Fibroblast of lung (primary cell): ENCODE data around the gene LRRC9. TPM values are rescaled to one million over a fixed set of nuclear protein-coding genes. Genes with fewer than 3 reads are reported as not detected.
"Not testable (repeated sequence)": the region's sequence is repeated elsewhere in the genome, so short reads cannot be mapped to it uniquely, and the experiment has no call there.

ENCODE experiments used
- DNase-seq, 2 donors: peaks; one replicate each; pipeline versions ENCODE4 v3.0.0 to v3.0.0-alpha.2; 2010; ENCODE audit warnings: low read depth in 2 of 2
- H2AFZ ChIP-seq: 2 replicates; pipeline ENCODE4 v1.5.1; 2012; ENCODE audit warnings: low read length, control low read depth, inconsistent platforms
- H3K27ac ChIP-seq: 2 replicates; pipeline ENCODE4 v1.5.1; 2011; ENCODE audit warnings: low read length, control low read depth; ENCODE audit not compliant: insufficient read depth
- H3K27me3 ChIP-seq: 2 replicates; pipeline ENCODE4 v1.5.1; 2011; ENCODE audit warnings: mild to moderate bottlenecking, low read length; ENCODE audit not compliant: control insufficient read depth, insufficient read depth
- H3K36me3 ChIP-seq: 2 replicates; pipeline ENCODE4 v1.5.1; 2011; ENCODE audit warnings: low read length; ENCODE audit not compliant: control insufficient read depth, insufficient read depth
- H3K4me1 ChIP-seq: 2 replicates; pipeline ENCODE4 v1.5.1; 2011; ENCODE audit warnings: low read length; ENCODE audit not compliant: control insufficient read depth, insufficient read depth; ENCODE audit errors: extremely low read depth
- H3K4me2 ChIP-seq: 2 replicates; pipeline ENCODE4 v1.5.1; 2011; ENCODE audit warnings: low read length, control low read depth; ENCODE audit not compliant: insufficient read depth; ENCODE audit errors: extremely low read depth
- H3K4me3 ChIP-seq, 4 experiments: fragments of 200-600 bp in 1 of 4; sonication (generic) in 1 of 4; replicated peaks in 1 of 4; 2 replicates each; pipeline ENCODE4 v1.5.1; 2011 to 2016; ENCODE audit warnings: low read length in 4 of 4, low read depth in 3 of 4, mild to moderate bottlenecking in 3 of 4, control low read depth in 2 of 4, inconsistent platforms in 1 of 4, mixed read lengths in 1 of 4; ENCODE audit not compliant: insufficient read depth in 1 of 4; ENCODE audit errors: control extremely low read depth in 1 of 4
- H3K79me2 ChIP-seq: 2 replicates; pipeline ENCODE4 v1.5.1; 2012; ENCODE audit warnings: mild to moderate bottlenecking, low read length, inconsistent platforms; ENCODE audit not compliant: control insufficient read depth, insufficient read depth
- H3K9ac ChIP-seq: 2 replicates; pipeline ENCODE4 v1.5.1; 2011; ENCODE audit warnings: mild to moderate bottlenecking, low read length, control low read depth; ENCODE audit not compliant: insufficient read depth
- H3K9me3 ChIP-seq: 2 replicates; pipeline ENCODE4 v1.5.1; 2012; ENCODE audit warnings: low read depth, low read length; ENCODE audit not compliant: control insufficient read depth, insufficient read depth
- H4K20me1 ChIP-seq: 2 replicates; pipeline ENCODE4 v1.5.1; 2011; ENCODE audit warnings: low read length; ENCODE audit not compliant: control insufficient read depth, insufficient read depth; ENCODE audit errors: extremely low read depth
- CTCF ChIP-seq, 2 donors: IDR thresholded peaks in 1 of 2; conservative IDR thresholded peaks in 1 of 2; 1 replicate in 1 of 2; 2 replicates in 1 of 2; pipeline ENCODE4 v1.5.1; 2011 to 2012; ENCODE audit warnings: low read length in 2 of 2, control low read depth in 1 of 2, inconsistent platforms in 1 of 2, low read depth in 1 of 2, mild to moderate bottlenecking in 1 of 2
- EZH2 ChIP-seq: IDR thresholded peaks from 2 replicates; pipeline ENCODE4 v1.5.1; 2012; ENCODE audit warnings: low read length, control low read depth, mild to moderate bottlenecking; ENCODE audit errors: missing control alignments
- polyA plus RNA-seq, 2 donors: library from polyadenylated mRNA; depleted of rRNA in 1 of 2; stranded (reverse) in 1 of 2; unstranded in 1 of 2; fragments of >200 nt; gene quantifications; 2 replicates each; pipeline ENCODE4 v1.2.1, GENCODE V29; 2011 to 2012; ENCODE audit warnings: missing spikeins in 1 of 2
- total RNA-seq: library from RNA; depleted of rRNA; stranded (reverse); fragments of >200 nt; gene quantifications from 2 replicates; pipeline ENCODE4 v1.2.1, GENCODE V29; 2014

The LRRC9 gene
- total and polyA plus RNA-seq, 2 donors (not counting 1 experiment from before 2014, with no cell fraction given): not detected

DNA sequence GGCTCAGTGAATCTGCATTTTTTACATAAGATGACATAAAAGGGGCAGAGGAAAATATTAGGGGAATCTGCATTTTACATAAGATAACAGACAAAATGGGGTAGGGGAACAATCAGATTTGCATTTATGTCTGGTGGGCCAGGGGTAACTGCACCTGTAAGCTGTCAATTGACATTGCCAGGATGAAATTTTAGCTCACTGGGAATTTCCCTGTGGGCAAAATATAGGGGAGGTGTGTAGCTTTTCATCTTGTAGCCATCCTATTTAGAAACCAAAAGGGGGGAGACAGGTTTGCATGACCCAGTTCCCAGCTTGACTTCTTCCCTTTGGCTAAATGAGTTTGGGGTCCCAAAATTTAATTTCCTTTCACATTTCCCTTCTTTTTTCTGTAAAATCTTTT is 175.3 kb downstream of the LRRC9 start:
- Histone ChIP-seq H4K20me1 (no peaks in the 10 kb centered on the region), H3K4me1 (peaks cover 12% of the 10 kb centered on the region), H2AFZ (no peak overlapping the region), H3K36me3 (no peaks in the 10 kb centered on the region), H3K9me3 (no peaks in the 10 kb centered on the region), H3K4me2 (peak overlapping the region; percentile 32), H3K27me3 (no peaks in the 10 kb centered on the region), H3K79me2 (peaks cover 79% of the 10 kb centered on the region), H3K9ac (no peak overlapping the region), H3K4me3 (peak overlapping the region in 3 of 4 experiments; percentile 4 to 72 (median 20)), H3K27ac (peak overlapping the region; percentile 67)
- TF ChIP-seq EZH2 (no peak), CTCF (conservative IDR thresholded peaks at IDR 0.05 in 1 of 2, IDR thresholded peaks at IDR 0.05 in 1 of 2; ENCODE audit: low read depth in 1 of 2, low read length in 2 of 2) (no peak)
- no peak for DNase-seq

GRCh38 chr14:60095781-60096450 is 176.0 kb downstream of the LRRC9 start:
- H3K36me3 ChIP-seq: no peaks in the 10 kb centered on the region
- H3K9me3 ChIP-seq: no peaks in the 10 kb centered on the region
- TF ChIP-seq CTCF (conservative IDR thresholded peaks at IDR 0.05 in 1 of 2, IDR thresholded peaks at IDR 0.05 in 1 of 2; ENCODE audit: low read depth in 1 of 2, low read length in 2 of 2) (no peak), EZH2 (no peak)
- H3K27me3 ChIP-seq: no peaks in the 10 kb centered on the region
- H3K4me1 ChIP-seq: peaks cover 12% of the 10 kb centered on the region
- peak; percentile 84 to 88 for DNase-seq
- peak overlapping the region; percentile 34 for H3K4me2 ChIP-seq
- no peaks in the 10 kb centered on the region for H4K20me1 ChIP-seq
- peak overlapping the region; percentile 67 for H3K27ac ChIP-seq
- no peak overlapping the region for H3K9ac ChIP-seq
- no peak overlapping the region for H2AFZ ChIP-seq
- H3K79me2 ChIP-seq: peaks cover 86% of the 10 kb centered on the region
- peak overlapping the region in 1 of 4 experiments; percentile 20 for H3K4me3 ChIP-seq

DNA sequence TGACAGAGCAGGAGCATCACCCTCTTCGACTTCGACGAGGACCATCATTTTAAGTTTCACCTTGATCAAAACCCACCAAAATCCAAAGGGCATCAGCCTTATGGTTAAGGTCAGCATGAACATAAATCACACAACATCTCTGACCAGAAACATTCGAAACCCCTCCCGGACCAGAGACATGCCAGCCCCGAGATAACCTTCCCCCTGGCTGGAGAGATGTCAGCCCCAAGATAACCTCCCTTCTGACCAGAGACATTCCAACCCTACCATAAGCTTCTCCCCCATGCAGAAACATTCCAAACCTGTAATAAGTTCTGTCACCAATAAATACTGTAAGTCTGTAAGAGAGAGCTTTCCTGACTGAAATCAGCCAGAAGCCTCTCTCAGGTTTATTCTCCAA is 178.0 kb downstream of the LRRC9 start:
- H3K4me2 ChIP-seq: no peak overlapping the region
- TF ChIP-seq CTCF (conservative IDR thresholded peaks at IDR 0.05 in 1 of 2, IDR thresholded peaks at IDR 0.05 in 1 of 2; ENCODE audit: low read depth in 1 of 2, low read length in 2 of 2) (no peak), EZH2 (no peak)
- peaks cover 20% of the 10 kb centered on the region for H3K4me1 ChIP-seq
- no peak overlapping the region for H3K27ac ChIP-seq
- H3K4me3 ChIP-seq: no peak overlapping the region
- no peak for DNase-seq
- peaks cover 95% of the 10 kb centered on the region for H3K79me2 ChIP-seq
- H4K20me1 ChIP-seq: no peaks in the 10 kb centered on the region
- H3K36me3 ChIP-seq: no peaks in the 10 kb centered on the region
- H3K9me3 ChIP-seq: no peaks in the 10 kb centered on the region
- H2AFZ ChIP-seq: no peak overlapping the region
- no peak overlapping the region for H3K9ac ChIP-seq
- H3K27me3 ChIP-seq: no peaks in the 10 kb centered on the region

- H3K36me3 ChIP-seq, H2AFZ ChIP-seq, H3K9ac ChIP-seq, DNase-seq, H3K27ac ChIP-seq, H3K9me3 ChIP-seq, H3K27me3 ChIP-seq, H3K4me3 ChIP-seq, H3K4me2 ChIP-seq, H4K20me1 ChIP-seq: not testable (repeated sequence)
- peaks cover 93% of the 10 kb centered on the region for H3K79me2 ChIP-seq
- H3K4me1 ChIP-seq: peaks cover 18% of the 10 kb centered on the region
Measured at GRCh38 chr14:60099855-60100254, 179.9 kb downstream of the LRRC9 start.
